KG1 (cell line): Measurements from ENCODE around the gene ZMAT2.
"Not testable (repeated sequence)": the region's sequence is repeated elsewhere in the genome, so short reads cannot be mapped to it uniquely, and the experiment has no call there.

ENCODE experiments used
- DNase-seq: peaks from one replicate; lab custom pipeline; 2025; lab: John Stamatoyannopoulos, UW

Gene ZMAT2

GRCh38 chr5:140700177-140701144 is at the start of gene ZMAT2:
Gene ZMAT2, plus strand, starts transcription at chr5:140700447. Its CDS starts 14 bp downstream, at chr5:140700461.
- peak; percentile 68 for DNase-seq

- no peak for DNase-seq
These were observed 41.4 kb upstream of the ZMAT2 start for GRCh38 chr5:140658870-140659269.

GRCh38 chr5:140660371-140660770 is 39.9 kb upstream of the ZMAT2 start:
- not testable (repeated sequence) for DNase-seq

- no peak for DNase-seq
These were observed 36.3 kb upstream of the ZMAT2 start for GRCh38 chr5:140664030-140664358.

GRCh38 chr5:140664359-140665119 is 35.7 kb upstream of the ZMAT2 start, which contains the start of gene WDR55:
Gene WDR55, plus strand, starts transcription at chr5:140664904. Its CDS starts 9 bp downstream, at chr5:140664913.
- DNase-seq, result peak; percentile 57

- not testable (repeated sequence) for DNase-seq
These were observed 29.2 kb upstream of the ZMAT2 start for GRCh38 chr5:140671035-140671434.

- DNase-seq, result no peak
These were observed 28.6 kb upstream of the ZMAT2 start for GRCh38 chr5:140671472-140672125.

- DNase-seq, result no peak
These were observed 27.6 kb upstream of the ZMAT2 start for GRCh38 chr5:140672455-140673186.

- DNase-seq, result no peak
These were observed 26.9 kb upstream of the ZMAT2 start, which contains the start of gene DND1 for GRCh38 chr5:140673187-140673976. Gene DND1, minus strand, starts transcription at chr5:140673576. Its CDS starts 34 bp downstream, at chr5:140673542.

- no peak for DNase-seq
These were observed 26.0 kb upstream of the ZMAT2 start for GRCh38 chr5:140674211-140674610.

GRCh38 chr5:140674629-140675028 is 25.6 kb upstream of the ZMAT2 start:
- DNase-seq, result no peak

- no peak for DNase-seq
These were observed 22.3 kb upstream of the ZMAT2 start for GRCh38 chr5:140677947-140678346.

GRCh38 chr5:140678993-140679392 is 21.3 kb upstream of the ZMAT2 start:
- DNase-seq, result no peak

- no peak for DNase-seq
These were observed 9.8 kb upstream of the ZMAT2 start for GRCh38 chr5:140690376-140690932.

- peak; percentile 13 for DNase-seq
These were observed 9.0 kb upstream of the ZMAT2 start, which contains the start of the genes HARS1 and HARS2 for GRCh38 chr5:140690941-140691924. Gene HARS1, minus strand, starts transcription at chr5:140691370. Its CDS starts 66 bp downstream, at chr5:140691304. Gene HARS2, plus strand, starts transcription at chr5:140691455. Its CDS starts 194 bp downstream, at chr5:140691649.

- no peak for DNase-seq
These were observed 6.0 kb upstream of the ZMAT2 start for GRCh38 chr5:140694276-140694675.

GRCh38 chr5:140696891-140697492 is 3.3 kb upstream of the ZMAT2 start:
- no peak for DNase-seq

GRCh38 chr5:140707812-140708211 is 7.6 kb downstream of the ZMAT2 start:
- no peak for DNase-seq
